Naive thymus-derived CD4-positive, alpha-beta T cell (primary cell): ENCODE data around the gene SPHK2. TPM values are rescaled to one million over a fixed set of nuclear protein-coding genes. Genes with fewer than 3 reads are reported as not detected.
A peak's percentile ranks its signal among the peaks of the same experiment; 100 is the strongest.

Experiments used
- ATAC-seq: fragments of 150-1000 bp; cut with Tn5 transposase; 2 replicates; pipeline ENCODE4 v1.10.0; 2021; ENCODE audit warnings: mild to moderate bottlenecking, moderate library complexity
- CTCF ChIA-PET: fragments of 350-600 bp; sonication (Branson Sonifier 250); formaldehyde crosslinking; loops from one replicate; lab custom pipeline; 2021; ENCODE audit warnings: antibody characterized with exemption; lab: Charles Lee
- POLR2A ChIA-PET: fragments of 350-600 bp; sonication (Branson Sonifier 250); formaldehyde crosslinking; loops from one replicate; lab custom pipeline; 2021; ENCODE audit warnings: antibody characterized with exemption, inconsistent platforms; lab: Charles Lee
- DNase-seq, 9 donors: peaks; one replicate each; pipeline versions ENCODE4 v3.0.0 to v3.0.0-alpha.2; 2020 to 2022; ENCODE audit warnings: mixed read lengths in 1 of 9
- H3K27ac ChIP-seq: one replicate; pipeline ENCODE4 v1.7.0; 2013; ENCODE audit warnings: mild to moderate bottlenecking, low read depth, low read length, moderate library complexity
- H3K27me3 ChIP-seq, 2 donors: one replicate each; pipeline ENCODE4 v1.7.0; 2013; ENCODE audit warnings: low read length in 2 of 2, mild to moderate bottlenecking in 2 of 2, moderate library complexity in 2 of 2; ENCODE audit not compliant: control insufficient read depth in 2 of 2, insufficient read depth in 2 of 2
- H3K36me3 ChIP-seq, 3 experiments: 1 replicate in 2 of 3; 2 replicates in 1 of 3; pipeline ENCODE4 v1.7.0; 2013; ENCODE audit warnings: low read length in 3 of 3, mild to moderate bottlenecking in 3 of 3, moderate library complexity in 1 of 3; ENCODE audit not compliant: insufficient read depth in 3 of 3, control insufficient read depth in 2 of 3
- H3K4me1 ChIP-seq, 2 donors: one replicate each; pipeline ENCODE4 v1.7.0; 2013; ENCODE audit warnings: low read length in 2 of 2, mild to moderate bottlenecking in 2 of 2, moderate library complexity in 1 of 2; ENCODE audit not compliant: control insufficient read depth in 2 of 2, insufficient read depth in 2 of 2
- H3K4me3 ChIP-seq: 2 replicates; pipeline ENCODE4 v1.7.0; 2013; ENCODE audit warnings: mild to moderate bottlenecking, low read length
- H3K9me3 ChIP-seq, 3 experiments: 1 replicate in 2 of 3; 2 replicates in 1 of 3; pipeline ENCODE4 v1.7.0; 2013; ENCODE audit warnings: low read length in 3 of 3; ENCODE audit not compliant: control insufficient read depth in 2 of 3
- H3K27ac Mint-ChIP-seq, 9 donors: one replicate each; pipeline ENCODE4 v1.8.0; 2020 to 2022; ENCODE audit warnings: mixed read lengths in 9 of 9, mild to moderate bottlenecking in 8 of 9, moderate library complexity in 5 of 9, inconsistent platforms in 2 of 9
- H3K27me3 Mint-ChIP-seq, 5 donors: one replicate each; pipeline ENCODE4 v1.8.0; 2021 to 2022; ENCODE audit warnings: mixed read lengths in 5 of 5, mild to moderate bottlenecking in 1 of 5
- H3K36me3 Mint-ChIP-seq, 5 donors: one replicate each; pipeline ENCODE4 v1.8.0; 2020 to 2022; ENCODE audit warnings: mixed read lengths in 5 of 5, mild to moderate bottlenecking in 3 of 5, inconsistent platforms in 1 of 5
- H3K4me1 Mint-ChIP-seq, 7 donors: one replicate each; pipeline ENCODE4 v1.8.0; 2020 to 2022; ENCODE audit warnings: mixed read lengths in 7 of 7, mild to moderate bottlenecking in 3 of 7, inconsistent platforms in 1 of 7
- H3K4me3 Mint-ChIP-seq, 10 donors: one replicate each; pipeline ENCODE4 v1.8.0; 2020 to 2022; ENCODE audit warnings: mild to moderate bottlenecking in 10 of 10, mixed read lengths in 10 of 10, moderate library complexity in 6 of 10, inconsistent platforms in 2 of 10
- H3K9me3 Mint-ChIP-seq, 11 donors: one replicate each; pipeline ENCODE4 v1.8.0; 2020 to 2022; ENCODE audit warnings: mixed read lengths in 11 of 11, mild to moderate bottlenecking in 4 of 11, inconsistent platforms in 1 of 11, moderate library complexity in 1 of 11
- intact Hi-C, 2 donors: fragments of 100-400 bp; cut with micrococcal nuclease; formaldehyde crosslinking; loops; one replicate each; pipeline ENCODE4 v1.15.1; 2023
- polyA plus RNA-seq, 2 donors: library from polyadenylated mRNA; unstranded; fragments of 300-500 nt; fragmentation: Illumina TruSeq; gene quantifications; one replicate each; pipeline ENCODE4 v1.2.3, GENCODE V29; 2021
- total RNA-seq, 6 experiments: library from RNA in 5 of 6; stranded (reverse) in 5 of 6; gene quantifications; 1 replicate in 5 of 6; 2 replicates in 1 of 6; pipeline ENCODE4 v1.2.3 and lab custom pipeline; 2021 to 2026

The SPHK2 gene
- total and polyA plus RNA-seq, 7 experiments from 2014 or later: 11.2 to 34.7 (median 20.7) TPM

GRCh38 chr19:48595833-48596232 lies 23.5 kb upstream of the SPHK2 start:
- intact Hi-C loops: no loop called here
- H3K9me3 Mint-ChIP-seq: no peaks in the 10 kb centered on the region
- peak overlapping the region in 4 of 9 donors; percentile 61 to 78 (median 72) for H3K27ac Mint-ChIP-seq
- Histone ChIP-seq H3K4me1 (peaks cover 6 to 8% of the 10 kb centered on the region in 2 donors), H3K27ac (no peak overlapping the region), H3K27me3 (no peaks in the 10 kb centered on the region), H3K9me3 (no peaks in the 10 kb centered on the region), H3K36me3 (no peaks in the 10 kb centered on the region), H3K4me3 (no peak overlapping the region)
- CTCF ChIA-PET: interaction anchor here (1.1 kb wide), 1 partner anchor 11 kb away, joined by 3 read pairs; no protein-coding TSS in a partner anchor
- H3K27me3 Mint-ChIP-seq: peaks cover 0 to 4% (median 0%) of the 10 kb centered on the region in 5 donors
- ATAC-seq (no peak), DNase-seq (no peak)
- peak overlapping the region in 6 of 10 donors; percentile 4 to 81 (median 48) for H3K4me3 Mint-ChIP-seq
- POLR2A ChIA-PET: no interaction called here
- peaks cover 0 to 15% (median 4%) of the 10 kb centered on the region in 7 donors for H3K4me1 Mint-ChIP-seq
- peaks cover 0 to 8% (median 0%) of the 10 kb centered on the region in 5 donors for H3K36me3 Mint-ChIP-seq

- ATAC-seq (no peak), DNase-seq (no peak)
- ChIA-PET CTCF (interaction anchor here (1.1 kb wide), 1 partner anchor 12 kb away, joined by 3 read pairs; no protein-coding TSS in a partner anchor), POLR2A (interaction anchor here (1.1 kb wide), 1 partner anchor 35 kb away, joined by 5 read pairs; no protein-coding TSS in a partner anchor)
- Histone ChIP-seq H3K4me1 (peaks cover 6 to 8% of the 10 kb centered on the region in 2 donors), H3K27ac (no peak overlapping the region), H3K9me3 (no peaks in the 10 kb centered on the region), H3K36me3 (no peaks in the 10 kb centered on the region), H3K4me3 (peak overlapping the region; percentile 46), H3K27me3 (no peaks in the 10 kb centered on the region)
- Mint-ChIP-seq H3K36me3 (peaks cover 0 to 5% (median 0%) of the 10 kb centered on the region in 5 donors), H3K4me3 (peak overlapping the region in 5 of 10 donors; percentile 35 to 81 (median 66)), H3K4me1 (peaks cover 0 to 12% (median 4%) of the 10 kb centered on the region in 7 donors), H3K9me3 (no peaks in the 10 kb centered on the region), H3K27ac (peak overlapping the region in 6 of 9 donors; percentile 43 to 88 (median 76)), H3K27me3 (peaks cover 0 to 4% (median 0%) of the 10 kb centered on the region in 5 donors)
- intact Hi-C loops: no loop called here
Measured at GRCh38 chr19:48596237-48596636, 23.1 kb upstream of the SPHK2 start.

GRCh38 chr19:48596679-48597465 lies 22.4 kb upstream of the SPHK2 start:
- peaks cover 0 to 4% (median 0%) of the 10 kb centered on the region in 5 donors for H3K27me3 Mint-ChIP-seq
- DNase-seq (peak in 6 of 9 donors; percentile 36 to 53 (median 46)), ATAC-seq (peak; percentile 82)
- Histone ChIP-seq H3K4me3 (peak overlapping the region; percentile 46), H3K9me3 (no peaks in the 10 kb centered on the region), H3K4me1 (peaks cover 6 to 8% of the 10 kb centered on the region in 2 donors), H3K27me3 (no peaks in the 10 kb centered on the region), H3K36me3 (no peaks in the 10 kb centered on the region), H3K27ac (peak overlapping the region; percentile 60)
- no peaks in the 10 kb centered on the region for H3K9me3 Mint-ChIP-seq
- peaks cover 0 to 9% (median 4%) of the 10 kb centered on the region in 7 donors for H3K4me1 Mint-ChIP-seq
- H3K27ac Mint-ChIP-seq: peak overlapping the region; percentile 48 to 90 (median 82)
- intact Hi-C loops: loop anchor here in 1 of 2 donors (1.0 kb wide), 1 partner anchor 8 kb away; no protein-coding TSS in a partner anchor
- ChIA-PET CTCF (interaction anchor here (0.7 kb wide), 1 partner anchor 819 kb away, joined by 5 read pairs; no protein-coding TSS in a partner anchor), POLR2A (interaction anchor here (0.6 to 1.1 kb wide), 2 partner anchors 12 to 35 kb away, joined by 4 to 5 read pairs; no protein-coding TSS in a partner anchor)
- H3K36me3 Mint-ChIP-seq: peaks cover 0 to 5% (median 0%) of the 10 kb centered on the region in 5 donors
- peak overlapping the region in 9 of 10 donors; percentile 13 to 81 (median 59) for H3K4me3 Mint-ChIP-seq

GRCh38 chr19:48598996-48599700 lies 20.2 kb upstream of the SPHK2 start:
- H3K9me3 ChIP-seq: no peaks in the 10 kb centered on the region
- H3K36me3 ChIP-seq: no peaks in the 10 kb centered on the region
- Mint-ChIP-seq H3K27me3 (peaks cover 0 to 4% (median 0%) of the 10 kb centered on the region in 5 donors), H3K4me3 (no peak overlapping the region), H3K4me1 (peaks cover 0 to 5% (median 4%) of the 10 kb centered on the region in 7 donors), H3K27ac (no peak overlapping the region), H3K36me3 (peaks cover 0 to 2% (median 0%) of the 10 kb centered on the region in 5 donors), H3K9me3 (no peaks in the 10 kb centered on the region)
- no peaks in the 10 kb centered on the region for H3K27me3 ChIP-seq
- ATAC-seq (no peak), DNase-seq (no peak)
- ChIA-PET CTCF (interaction anchor here (1.2 kb wide), 1 partner anchor 10 kb away, joined by 3 read pairs; no protein-coding TSS in a partner anchor), POLR2A (no interaction called here)
- H3K4me3 ChIP-seq: no peak overlapping the region
- peaks cover 6 to 8% of the 10 kb centered on the region in 2 donors for H3K4me1 ChIP-seq
- H3K27ac ChIP-seq: no peak overlapping the region
- intact Hi-C loops: no loop called here

GRCh38 chr19:48600679-48601417 lies 18.5 kb upstream of the SPHK2 start:
- no peaks in the 10 kb centered on the region for H3K9me3 ChIP-seq

More at GRCh38 chr19:48600679-48601417, 18.5 kb upstream of the SPHK2 start:
- ChIA-PET POLR2A (interaction anchor here (0.9 kb wide), 1 partner anchor 17 kb away, joined by 3 read pairs; no protein-coding TSS in a partner anchor), CTCF (interaction anchor here (0.7 to 1.2 kb wide), 2 partner anchors 8 to 87 kb away, joined by 3 to 5 read pairs; no protein-coding TSS in a partner anchor)
- H3K27ac ChIP-seq: no peak overlapping the region
- no peak overlapping the region for H3K4me3 ChIP-seq
- Mint-ChIP-seq H3K27me3 (peaks cover 0 to 4% (median 0%) of the 10 kb centered on the region in 5 donors), H3K4me1 (peaks cover 0 to 4% (median 0%) of the 10 kb centered on the region in 7 donors), H3K4me3 (no peak overlapping the region), H3K9me3 (no peaks in the 10 kb centered on the region), H3K27ac (no peak overlapping the region), H3K36me3 (no peaks in the 10 kb centered on the region)
- DNase-seq (no peak), ATAC-seq (no peak)
- peaks cover 6 to 7% of the 10 kb centered on the region in 2 donors for H3K4me1 ChIP-seq
- intact Hi-C loops: no loop called here
- H3K36me3 ChIP-seq: no peaks in the 10 kb centered on the region
- H3K27me3 ChIP-seq: no peaks in the 10 kb centered on the region
